NCI-H774 (cell line): ENCODE measurements around the gene ZNF732.
"Not testable (repeated sequence)": the region's sequence is repeated elsewhere in the genome, so short reads cannot be mapped to it uniquely, and the experiment has no call there.

Source experiments
- DNase-seq: peaks from one replicate; lab custom pipeline; 2025; lab: John Stamatoyannopoulos, UW

The ZNF732 gene

GRCh38 chr4:304969-305680 is at the start of gene ZNF732:
Gene ZNF732, minus strand, starts transcription at chr4:305474. Its CDS starts 164 bp downstream, at chr4:305310.
- DNase-seq, result no peak

GRCh38 chr4:340011-340410 is 34.7 kb upstream of the ZNF732 start:
- no peak for DNase-seq

- DNase-seq, result no peak
Observed at GRCh38 chr4:338759-339097, 33.5 kb upstream of the ZNF732 start.

GRCh38 chr4:337932-338758 is 32.9 kb upstream of the ZNF732 start:
- DNase-seq, result no peak

- peak; percentile 98 for DNase-seq
Observed at GRCh38 chr4:337143-337931, 32.1 kb upstream of the ZNF732 start, which contains the start of gene ZNF141. Gene ZNF141, plus strand, starts transcription at chr4:337814. Its CDS starts 170 bp downstream, at chr4:337984.

- DNase-seq, result no peak
Observed at GRCh38 chr4:336893-337142, 31.5 kb upstream of the ZNF732 start.

- DNase-seq, result peak; percentile 18
Observed at GRCh38 chr4:336099-336892, 31.0 kb upstream of the ZNF732 start.

GRCh38 chr4:335515-335914 is 30.2 kb upstream of the ZNF732 start:
- no peak for DNase-seq

GRCh38 chr4:328729-329128 is 23.5 kb upstream of the ZNF732 start:
- no peak for DNase-seq

GRCh38 chr4:314296-314903 is 9.1 kb upstream of the ZNF732 start:
- DNase-seq, result no peak

- DNase-seq, result no peak
Observed at GRCh38 chr4:309807-310206, 4.5 kb upstream of the ZNF732 start.

- no peak for DNase-seq
Observed at GRCh38 chr4:306551-306961, 1.3 kb upstream of the ZNF732 start.

- not testable (repeated sequence) for DNase-seq
Observed at GRCh38 chr4:304516-304915, 758 bp downstream of the ZNF732 start.

GRCh38 chr4:302381-302780 is 2.9 kb downstream of the ZNF732 start:
- DNase-seq, result no peak

- DNase-seq, result no peak
Observed at GRCh38 chr4:294732-295131, 10.5 kb downstream of the ZNF732 start.

GRCh38 chr4:288891-289290 is 16.4 kb downstream of the ZNF732 start:
- DNase-seq, result no peak

GRCh38 chr4:273309-274017 is 31.8 kb downstream of the ZNF732 start:
- DNase-seq, result no peak

- no peak for DNase-seq
Observed at GRCh38 chr4:271492-272103, 33.7 kb downstream of the ZNF732 start.

GRCh38 chr4:259240-259639 is 46.0 kb downstream of the ZNF732 start:
- DNase-seq, result not testable (repeated sequence)

- DNase-seq, result no peak
Observed at GRCh38 chr4:256492-256891, 48.8 kb downstream of the ZNF732 start.
